ENCODE results near the gene CFAP74.

CFAP74 gene

GRCh38 chr1:1914971-1915692, 88.5 kb downstream of the CFAP74 start, which contains the start of gene CALML6:
TSS of gene CALML6 (plus strand) at chr1:1915260. CDS start at chr1:1915281, 21 bp downstream.
- no peak for TF ChIP-seq CTCF (IDR thresholded peaks at IDR 0.05; ENCODE audit: control extremely low read depth, extremely low read depth, low read depth, missing control alignments)
- ChIA-PET CTCF (no interaction called here), POLR2A (no interaction called here)
- DNase-seq (ENCODE audit: extremely low spot score), result no peak

GRCh38 chr1:1914101-1914970, 89.2 kb downstream of the CFAP74 start:
- ChIA-PET CTCF (interaction anchor here (1.5 kb wide), 1 partner anchor 131 kb away, joined by 3 read pairs; no protein-coding TSS in a partner anchor), POLR2A (no interaction called here)
- DNase-seq (ENCODE audit: extremely low spot score), result no peak
- TF ChIP-seq CTCF (IDR thresholded peaks at IDR 0.05; ENCODE audit: control extremely low read depth, extremely low read depth, low read depth, missing control alignments), result no peak

- ChIA-PET POLR2A (no interaction called here), CTCF (no interaction called here)
- no peak for TF ChIP-seq CTCF (IDR thresholded peaks at IDR 0.05; ENCODE audit: control extremely low read depth, extremely low read depth, low read depth, missing control alignments)
- no peak for DNase-seq (ENCODE audit: extremely low spot score)
Measured at GRCh38 chr1:1911350-1912041, 92.1 kb downstream of the CFAP74 start.

- ChIA-PET CTCF (no interaction called here), POLR2A (no interaction called here)
- no peak for TF ChIP-seq CTCF (IDR thresholded peaks at IDR 0.05; ENCODE audit: control extremely low read depth, extremely low read depth, low read depth, missing control alignments)
- no peak for DNase-seq (ENCODE audit: extremely low spot score)
Measured at GRCh38 chr1:1910651-1911331, 92.8 kb downstream of the CFAP74 start.

- no peak for DNase-seq (ENCODE audit: extremely low spot score)
- ChIA-PET CTCF (interaction anchor here (1.0 to 5.0 kb wide), 9 partner anchors 8 to 1866 kb away, joined by 3 to 72 read pairs (median 4); partner anchors contain the start of gene FAAP20), POLR2A (no interaction called here)
- TF ChIP-seq CTCF (IDR thresholded peaks at IDR 0.05; ENCODE audit: control extremely low read depth, extremely low read depth, low read depth, missing control alignments), result no peak
Measured at GRCh38 chr1:1910033-1910465, 93.5 kb downstream of the CFAP74 start.

GRCh38 chr1:1908506-1908791, 95.1 kb downstream of the CFAP74 start:
- no peak for TF ChIP-seq CTCF (IDR thresholded peaks at IDR 0.05; ENCODE audit: control extremely low read depth, extremely low read depth, low read depth, missing control alignments)
- DNase-seq (ENCODE audit: extremely low spot score), result no peak
- POLR2A ChIA-PET, result interaction anchor here (0.5 to 0.7 kb wide), 5 partner anchors 9 to 578 kb away, joined by 3 to 7 read pairs (median 5); partner anchors contain the start of gene TAS1R3
- CTCF ChIA-PET, result interaction anchor here (0.6 to 5.0 kb wide), 15 partner anchors 9 to 1867 kb away, joined by 3 to 72 read pairs (median 4); no protein-coding TSS in a partner anchor
